GM18873 (cell line): ENCODE measurements around the gene SHISA4.
"Not testable (repeated sequence)": the region's sequence is repeated elsewhere in the genome, so short reads cannot be mapped to it uniquely, and the experiment has no call there.

Experiments used
- ATAC-seq: cut with Tn5 transposase; IDR thresholded peaks from one replicate; pipeline ENCODE4 v1.9.1; 2021; ENCODE audit warnings: mild to moderate bottlenecking, moderate library complexity, moderate number of reproducible peaks; ENCODE audit not compliant: unreplicated experiment, low FRiP score

Gene SHISA4

GRCh38 chr1:201888282-201889089 is at the start of gene SHISA4:
Gene SHISA4 (plus strand): TSS chr1:201888898. CDS start chr1:201888995, 97 bp downstream.
- no peak for ATAC-seq

DNA sequence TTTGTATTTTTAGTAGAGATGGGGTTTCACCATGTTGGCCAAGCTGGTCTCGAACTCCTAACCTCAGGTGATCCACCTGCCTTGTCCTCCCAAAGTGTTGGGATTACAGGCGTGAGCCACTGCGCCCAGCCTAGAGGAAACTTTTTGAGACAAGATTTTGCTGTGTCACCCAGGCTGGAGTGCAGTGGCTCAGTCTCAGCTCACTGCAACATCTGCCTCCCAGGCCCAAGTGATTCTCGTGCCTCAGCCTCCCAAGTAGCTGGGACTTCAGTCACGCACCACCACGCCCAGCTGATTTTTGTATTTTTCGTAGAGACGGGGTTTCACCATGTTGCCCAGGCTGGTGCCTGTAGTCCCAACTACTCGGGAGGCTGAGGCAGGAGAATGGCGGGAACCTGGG is 49.6 kb upstream of the SHISA4 start:
- not testable (repeated sequence) for ATAC-seq

- no peak for ATAC-seq
Observed at GRCh38 chr1:201840055-201840454, 48.6 kb upstream of the SHISA4 start.

DNA sequence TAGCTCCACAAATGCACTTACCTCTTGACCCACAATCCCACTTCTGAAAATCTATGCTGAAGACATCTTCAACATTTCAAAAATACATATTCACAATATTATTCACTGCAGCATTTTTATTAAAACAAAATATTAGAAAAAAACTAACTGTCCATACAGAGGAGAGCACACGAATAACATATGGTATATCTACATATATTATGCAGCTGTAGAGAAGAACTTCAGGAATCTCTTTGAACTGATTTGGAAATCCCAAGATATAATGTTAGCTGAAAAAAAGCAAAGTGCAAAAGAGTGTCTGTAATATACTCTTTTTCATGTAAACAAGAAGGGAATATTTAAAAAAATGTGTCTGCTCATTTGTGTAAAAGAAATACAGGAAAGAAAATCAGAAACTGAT is 48.2 kb upstream of the SHISA4 start:
- ATAC-seq: no peak

DNA sequence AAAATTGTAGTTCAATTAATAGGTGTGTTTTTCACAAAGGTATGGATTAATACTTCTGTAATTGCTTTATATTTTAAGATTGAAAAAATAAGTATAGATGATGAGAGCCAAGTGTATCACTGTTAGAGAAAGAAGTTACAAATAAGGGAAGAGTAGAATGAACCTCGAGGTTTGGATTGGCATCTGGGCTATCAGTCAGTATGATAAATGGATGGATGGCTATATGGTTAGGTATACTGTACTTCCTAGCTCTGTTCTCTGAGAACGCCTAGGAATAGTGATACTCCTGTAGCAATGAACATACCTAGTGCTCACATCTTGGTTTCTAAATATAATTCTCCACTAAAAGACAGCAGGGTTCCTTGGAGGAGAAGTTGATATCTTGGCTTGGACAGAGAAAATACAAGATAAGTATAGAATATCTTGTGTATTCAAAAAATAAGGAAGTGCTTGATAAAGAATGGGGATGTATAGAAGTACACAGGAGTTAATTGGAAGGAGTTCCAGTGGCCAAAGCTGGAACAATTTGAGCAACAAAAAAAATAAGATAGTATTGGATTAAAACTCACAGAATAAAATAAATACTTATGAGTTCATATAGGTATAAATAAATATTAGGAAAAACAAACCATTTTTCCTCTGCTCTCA is 47.3 kb upstream of the SHISA4 start:
- ATAC-seq: no peak

- no peak for ATAC-seq
Observed at GRCh38 chr1:201842472-201843027, 46.1 kb upstream of the SHISA4 start.

DNA sequence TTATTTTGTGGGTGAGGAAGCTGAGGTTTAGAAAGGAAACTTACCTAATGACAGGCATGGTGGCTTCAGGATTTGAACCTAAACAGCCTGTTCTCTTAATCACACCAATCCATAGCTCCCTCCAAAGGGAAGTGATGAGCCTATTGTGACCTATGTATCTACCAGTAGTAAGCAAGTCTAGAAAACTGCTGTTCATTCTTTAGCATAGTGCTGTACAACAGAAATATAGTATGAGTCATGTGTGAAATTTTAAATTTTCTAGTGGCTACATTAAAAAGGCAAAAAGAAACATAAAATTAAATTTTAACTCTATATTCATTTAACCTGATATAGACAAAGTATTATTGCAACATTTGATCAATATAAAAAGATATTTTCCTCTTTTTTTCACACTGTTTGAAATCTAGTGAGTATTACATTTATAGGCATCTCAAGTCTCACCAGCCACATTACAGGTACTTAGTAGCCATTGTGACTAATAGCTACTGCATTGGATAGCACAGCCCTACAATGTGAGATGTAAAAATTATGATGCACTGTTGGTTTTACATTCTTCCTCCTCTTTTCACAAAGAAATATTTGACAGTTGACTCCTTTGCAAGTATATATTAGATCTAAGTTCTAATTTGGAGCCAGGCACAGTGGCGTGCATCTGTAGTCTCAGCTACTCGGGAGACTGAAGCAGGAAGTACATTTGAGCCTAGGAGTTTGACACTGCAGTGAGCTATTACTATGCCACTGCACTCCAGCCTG is 43.2 kb upstream of the SHISA4 start:
- no peak for ATAC-seq

- no peak for ATAC-seq
Observed at GRCh38 chr1:201847150-201847549, 41.5 kb upstream of the SHISA4 start.

- ATAC-seq: no peak
Observed at GRCh38 chr1:201848230-201848629, 40.5 kb upstream of the SHISA4 start.

- ATAC-seq: no peak
Observed at GRCh38 chr1:201849372-201850052, 39.2 kb upstream of the SHISA4 start.

GRCh38 chr1:201850053-201850397 is 38.7 kb upstream of the SHISA4 start:
- ATAC-seq: no peak

DNA sequence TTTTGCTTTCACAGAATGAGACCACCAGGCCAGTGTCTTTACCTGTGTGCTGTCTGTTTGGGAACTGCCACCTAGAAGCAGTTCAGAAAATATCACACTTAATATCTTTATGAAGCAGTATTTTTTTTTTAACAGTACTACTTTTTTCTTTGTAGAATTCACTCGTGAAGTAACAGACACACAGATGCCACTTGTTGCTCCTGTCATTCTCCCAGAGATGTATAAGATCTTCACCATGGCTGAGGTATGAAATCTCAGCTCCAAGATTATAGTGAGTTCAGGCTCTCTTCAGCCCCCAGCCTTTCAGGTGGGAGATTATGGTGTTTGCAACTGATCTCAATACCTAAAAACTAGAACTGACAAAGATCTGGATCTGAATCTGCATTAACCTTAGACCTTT is 36.7 kb upstream of the SHISA4 start:
- ATAC-seq: no peak

DNA sequence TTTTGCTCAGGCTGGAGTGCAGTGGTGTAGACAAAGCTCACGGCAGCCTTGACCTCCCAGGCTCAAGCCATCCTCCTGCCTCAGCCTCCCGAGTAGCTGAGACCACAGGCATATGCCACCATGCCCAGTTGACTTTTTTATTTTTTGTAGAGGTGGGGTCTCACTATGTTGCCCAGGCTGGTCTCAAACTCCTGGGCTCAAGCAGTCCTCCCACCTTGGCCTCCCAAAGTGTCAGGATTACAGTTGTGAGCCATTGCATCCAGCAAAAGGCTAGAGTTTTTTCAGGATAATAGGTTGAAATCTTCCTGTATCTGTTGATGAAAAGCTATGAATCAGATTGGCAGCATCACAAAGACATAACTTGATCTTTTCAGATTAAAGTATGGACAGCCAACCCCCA is 32.0 kb upstream of the SHISA4 start:
- not testable (repeated sequence) for ATAC-seq

DNA sequence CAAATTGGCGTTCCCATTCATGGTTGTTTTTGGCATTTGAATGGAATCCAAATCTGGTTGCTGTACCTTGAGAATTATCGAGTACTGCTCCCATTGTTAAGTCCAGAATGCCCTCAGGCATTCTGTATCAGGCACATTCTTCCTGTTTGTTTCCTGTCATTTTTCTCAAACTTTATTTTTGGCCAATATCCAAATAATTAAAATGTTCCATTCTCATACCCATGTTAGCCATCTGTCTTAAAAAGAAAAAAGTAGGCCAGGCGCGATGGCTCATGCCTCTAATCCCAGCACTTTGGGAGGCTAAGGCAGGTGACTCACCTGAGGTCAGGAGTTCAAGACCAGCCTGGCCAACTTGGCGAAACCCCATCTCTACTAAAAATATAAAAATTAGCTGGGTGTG is 29.3 kb upstream of the SHISA4 start:
- no peak for ATAC-seq

DNA sequence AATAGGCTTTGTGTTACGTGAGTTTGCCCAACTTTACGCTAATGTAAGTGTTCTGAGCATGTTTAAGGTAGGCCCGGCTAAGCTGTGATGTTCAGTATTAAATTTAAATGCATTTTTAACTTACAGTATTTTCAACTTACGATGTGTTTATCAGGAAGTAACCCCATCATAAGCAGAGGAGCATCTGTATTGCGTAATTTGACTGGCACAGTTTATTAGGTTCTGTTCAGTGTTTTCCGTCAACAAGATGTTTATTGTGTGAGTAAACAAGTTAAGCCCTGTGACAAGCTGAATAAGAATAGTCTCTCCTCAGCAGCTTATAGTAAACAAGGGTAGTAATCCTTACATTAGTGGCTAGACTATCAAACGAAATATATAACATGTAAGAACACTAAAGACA is 27.2 kb upstream of the SHISA4 start:
- no peak for ATAC-seq

- ATAC-seq: no peak
Observed at GRCh38 chr1:201870397-201870796, 18.3 kb upstream of the SHISA4 start.

- ATAC-seq: no peak
Observed at GRCh38 chr1:201874672-201875071, 14.0 kb upstream of the SHISA4 start.

DNA sequence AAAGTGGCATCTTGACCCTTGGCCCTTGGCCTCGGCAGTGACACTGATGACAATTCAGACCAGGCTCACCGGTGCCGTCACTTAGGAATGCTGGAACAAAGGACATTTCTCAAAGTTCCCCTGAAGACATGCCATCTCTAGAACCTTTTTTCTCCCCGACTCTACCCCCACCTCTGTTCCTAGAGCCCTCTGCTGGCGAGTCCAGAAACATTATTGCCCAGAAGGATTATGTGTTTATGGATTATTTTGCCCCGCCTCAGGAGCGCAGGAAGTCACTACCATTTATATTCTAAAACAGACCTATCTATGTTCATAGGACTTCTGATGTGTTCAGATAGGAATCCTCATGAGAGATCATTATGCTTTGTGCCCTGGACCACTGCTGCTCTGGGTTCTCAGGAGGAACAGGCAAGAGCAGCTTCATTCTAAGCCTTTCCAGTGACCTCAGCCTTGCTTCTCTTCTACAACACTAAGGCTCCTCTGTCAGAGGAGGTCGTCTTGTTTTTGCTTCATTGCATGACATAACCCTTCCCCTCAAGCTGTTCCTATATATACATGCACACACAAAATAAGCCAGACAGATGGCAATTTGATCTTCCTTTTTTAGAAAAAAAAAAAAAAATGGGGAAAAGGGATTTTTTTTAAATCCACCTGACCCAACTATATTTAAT is 12.4 kb upstream of the SHISA4 start:
- no peak for ATAC-seq

GRCh38 chr1:201877877-201878401 is 10.8 kb upstream of the SHISA4 start:
- no peak for ATAC-seq
